HepG2 (cell line): ENCODE measurements around the gene PCDHGB3. TPM values are rescaled to one million over a fixed set of nuclear protein-coding genes. Genes with fewer than 3 reads are reported as not detected.

Source experiments
- ELF3 ChIP-seq: IDR thresholded peaks from 2 replicates; pipeline ENCODE4 v1.6.1; 2016; ENCODE audit warnings: missing genetic modification reagents, missing compliant biosample characterization
- ETS1 ChIP-seq: sonication (generic); formaldehyde crosslinking; IDR thresholded peaks from 2 replicates; pipeline ENCODE4 v1.4.0; 2020; ENCODE audit warnings: missing genetic modification reagents
- ETV5 ChIP-seq: IDR thresholded peaks from 2 replicates; pipeline ENCODE4 v1.6.1; 2018; ENCODE audit warnings: missing biosample characterization, missing genetic modification reagents, inconsistent platforms, borderline replicate concordance
- FOXC1 ChIP-seq: sonication (generic); formaldehyde crosslinking; IDR thresholded peaks from 2 replicates; pipeline ENCODE4 v1.8.0; 2022; ENCODE audit warnings: mild to moderate bottlenecking, missing genetic modification reagents, borderline replicate concordance
- GABPA ChIP-seq, 2 experiments: IDR thresholded peaks; 2 replicates each; pipeline ENCODE4 v1.6.1; 2011 to 2016; ENCODE audit warnings: low read depth in 2 of 2, low read length in 1 of 2, missing biosample characterization in 1 of 2, missing genetic modification characterization in 1 of 2
- HDAC6 ChIP-seq: fragments of 200-600 bp; sonication (generic); IDR thresholded peaks from 2 replicates; pipeline ENCODE4 v1.7.0; 2017; ENCODE audit warnings: mild to moderate bottlenecking, antibody characterized with exemption, low read length, low read depth
- KDM2A ChIP-seq: sonication (generic); formaldehyde crosslinking; IDR thresholded peaks from 2 replicates; pipeline ENCODE4 v1.4.0; 2020; ENCODE audit warnings: low read depth, missing genetic modification reagents, borderline replicate concordance
- MIXL1 ChIP-seq: IDR thresholded peaks from 2 replicates; pipeline ENCODE4 v1.6.1; 2016
- PHF21A ChIP-seq: sonication (generic); formaldehyde crosslinking; IDR thresholded peaks from 2 replicates; pipeline ENCODE4 v1.5.0; 2020; ENCODE audit warnings: mild to moderate bottlenecking, missing genetic modification reagents
- RAD21 ChIP-seq: fragments of 450-650 bp; formaldehyde crosslinking; IDR thresholded peaks from 2 replicates; pipeline ENCODE4 v1.5.0; 2020; ENCODE audit warnings: mild to moderate bottlenecking
- SALL1 ChIP-seq: sonication (generic); formaldehyde crosslinking; IDR thresholded peaks from 2 replicates; pipeline ENCODE4 v1.8.0; 2022; ENCODE audit warnings: mild to moderate bottlenecking, missing genetic modification reagents
- SAP130 ChIP-seq: IDR thresholded peaks from 2 replicates; pipeline ENCODE4 v1.6.1; 2016; ENCODE audit warnings: low read depth
- SMC3 ChIP-seq: IDR thresholded peaks from 2 replicates; pipeline ENCODE4 v1.6.1; 2011; ENCODE audit warnings: low read length, improper control_type of control experiment
- ZBTB38 ChIP-seq: sonication (generic); formaldehyde crosslinking; IDR thresholded peaks from 2 replicates; pipeline ENCODE4 v1.5.1; 2020; ENCODE audit warnings: mild to moderate bottlenecking, missing genetic modification reagents
- ZFP91 ChIP-seq: sonication (generic); formaldehyde crosslinking; IDR thresholded peaks from 2 replicates; pipeline ENCODE4 v1.9.0; 2022; ENCODE audit warnings: missing genetic modification reagents, mild to moderate bottlenecking, borderline replicate concordance
- ZNF557 ChIP-seq: sonication (generic); formaldehyde crosslinking; IDR thresholded peaks from 2 replicates; pipeline ENCODE4 v1.4.0; 2020; ENCODE audit warnings: missing genetic modification reagents
- ZNF574 ChIP-seq: sonication (generic); formaldehyde crosslinking; IDR thresholded peaks from 2 replicates; pipeline ENCODE4 v1.4.0; 2020; ENCODE audit warnings: missing genetic modification reagents
- polyA plus RNA-seq, 8 experiments: library from polyadenylated mRNA; depleted of rRNA in 3 of 8; stranded (reverse) in 7 of 8; unstranded in 1 of 8; fragments of >200 nt; fragmentation: Illumina TruSeq in 4 of 8; extraction: Trizol in 4 of 8; gene quantifications; 2 replicates each; pipeline versions ENCODE4 v1.2.1 to v1.2.3, GENCODE V29; 2011 to 2016; ENCODE audit warnings: low read depth in 4 of 8, missing spikeins in 1 of 8, mixed read lengths in 1 of 8; ENCODE audit not compliant: insufficient read depth in 1 of 8
- total RNA-seq, 5 experiments: library from RNA; depleted of rRNA; stranded (reverse); fragments of >200 nt; fragmentation: Illumina TruSeq; extraction: Trizol; gene quantifications; 2 replicates each; pipeline ENCODE4 v1.2.3, GENCODE V29; 2016; ENCODE audit warnings: low read depth in 1 of 5
- TF ChIP-seq, protein P1 (sequence below): sonication (generic); formaldehyde crosslinking; IDR thresholded peaks from 2 replicates; pipeline ENCODE4 v1.5.0; 2020; ENCODE audit warnings: mild to moderate bottlenecking, missing genetic modification reagents, moderate library complexity

Gene PCDHGB3
- total and polyA plus RNA-seq, 2 of the 13 experiments (the other 11 are each of a cell fraction or from before 2014, with no cell fraction given), result 0.40 to 0.44 TPM

DNA sequence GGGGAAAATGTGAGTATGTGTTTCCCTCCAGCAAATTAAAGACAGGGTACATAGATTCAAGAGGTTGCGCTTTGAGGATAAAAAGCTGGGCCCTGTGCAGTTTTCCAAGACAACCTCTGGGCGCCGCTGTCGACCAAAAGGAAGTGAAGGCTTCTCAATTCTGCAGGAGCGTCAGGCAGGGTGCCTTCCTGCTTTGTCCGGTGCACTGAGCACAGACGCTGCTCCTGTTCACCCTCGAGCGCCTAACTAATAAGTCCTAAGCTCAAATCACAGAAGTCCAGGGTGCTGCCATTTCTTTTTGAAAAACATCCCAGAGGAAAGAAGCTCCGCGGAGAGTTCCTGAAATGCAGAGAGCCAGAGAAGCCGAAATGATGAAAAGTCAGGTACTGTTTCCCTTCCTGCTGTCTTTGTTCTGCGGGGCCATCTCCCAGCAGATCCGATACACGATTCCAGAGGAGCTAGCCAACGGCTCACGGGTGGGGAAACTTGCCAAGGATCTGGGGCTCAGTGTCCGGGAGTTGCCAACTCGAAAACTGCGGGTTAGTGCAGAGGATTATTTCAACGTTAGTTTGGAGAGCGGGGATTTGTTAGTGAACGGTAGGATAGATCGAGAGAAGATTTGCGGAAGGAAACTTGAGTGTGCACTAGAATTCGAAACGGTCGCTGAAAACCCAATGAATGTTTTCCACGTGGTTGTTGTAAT is 20.0 kb upstream of the PCDHGB3 start, which contains the start of gene PCDHGB1 (continued):
- TF ChIP-seq ZNF574 (CRISPR knock-in tag) (peak; percentile 59), ELF3 (CRISPR knock-in tag) (peak; percentile 71), ETS1 (CRISPR knock-in tag) (no peak), HDAC6 (no peak), SMC3 (peak; percentile 54), GABPA (IDR thresholded peaks at IDR 0.05; ENCODE audit: low read depth, low read length) (no peak), GABPA (CRISPR knock-in tag; IDR thresholded peaks at IDR 0.05; ENCODE audit: low read depth) (peak; percentile 74), ETV5 (peak; percentile 54; the same call in 1 of the 2 replicates), KDM2A (CRISPR knock-in tag) (peak; percentile 44; the same call in 1 of the 2 replicates), MIXL1 (CRISPR knock-in tag) (peak; percentile 18; the same call in 1 of the 2 replicates), ZBTB38 (peak; percentile 58), SAP130 (CRISPR knock-in tag) (peak; percentile 47), FOXC1 (CRISPR knock-in tag) (peak; percentile 48; the same call in 1 of the 2 replicates), SALL1 (CRISPR knock-in tag) (peak; percentile 8; the same call in 1 of the 2 replicates), PHF21A (0 out of 2 replicates have a peak, but pooled peaks have one; percentile 23), ZNF557 (CRISPR knock-in tag) (no peak), ZFP91 (no peak), RAD21 (CRISPR knock-in tag) (peak; percentile 67)
- TF ChIP-seq, protein P1, sequence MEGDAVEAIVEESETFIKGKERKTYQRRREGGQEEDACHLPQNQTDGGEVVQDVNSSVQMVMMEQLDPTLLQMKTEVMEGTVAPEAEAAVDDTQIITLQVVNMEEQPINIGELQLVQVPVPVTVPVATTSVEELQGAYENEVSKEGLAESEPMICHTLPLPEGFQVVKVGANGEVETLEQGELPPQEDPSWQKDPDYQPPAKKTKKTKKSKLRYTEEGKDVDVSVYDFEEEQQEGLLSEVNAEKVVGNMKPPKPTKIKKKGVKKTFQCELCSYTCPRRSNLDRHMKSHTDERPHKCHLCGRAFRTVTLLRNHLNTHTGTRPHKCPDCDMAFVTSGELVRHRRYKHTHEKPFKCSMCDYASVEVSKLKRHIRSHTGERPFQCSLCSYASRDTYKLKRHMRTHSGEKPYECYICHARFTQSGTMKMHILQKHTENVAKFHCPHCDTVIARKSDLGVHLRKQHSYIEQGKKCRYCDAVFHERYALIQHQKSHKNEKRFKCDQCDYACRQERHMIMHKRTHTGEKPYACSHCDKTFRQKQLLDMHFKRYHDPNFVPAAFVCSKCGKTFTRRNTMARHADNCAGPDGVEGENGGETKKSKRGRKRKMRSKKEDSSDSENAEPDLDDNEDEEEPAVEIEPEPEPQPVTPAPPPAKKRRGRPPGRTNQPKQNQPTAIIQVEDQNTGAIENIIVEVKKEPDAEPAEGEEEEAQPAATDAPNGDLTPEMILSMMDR, result peak; percentile 85
